ENCODE results near the gene ZKSCAN5. TPM values are rescaled to one million over a fixed set of nuclear protein-coding genes. Genes with fewer than 3 reads are reported as not detected.
"Not testable (repeated sequence)": the region's sequence is repeated elsewhere in the genome, so short reads cannot be mapped to it uniquely, and the experiment has no call there.

The ZKSCAN5 gene
- polyA plus RNA-seq, 1 donor (not counting 4 experiments of a cell fraction or from before 2014, with no cell fraction given) = 8.4 TPM

DNA sequence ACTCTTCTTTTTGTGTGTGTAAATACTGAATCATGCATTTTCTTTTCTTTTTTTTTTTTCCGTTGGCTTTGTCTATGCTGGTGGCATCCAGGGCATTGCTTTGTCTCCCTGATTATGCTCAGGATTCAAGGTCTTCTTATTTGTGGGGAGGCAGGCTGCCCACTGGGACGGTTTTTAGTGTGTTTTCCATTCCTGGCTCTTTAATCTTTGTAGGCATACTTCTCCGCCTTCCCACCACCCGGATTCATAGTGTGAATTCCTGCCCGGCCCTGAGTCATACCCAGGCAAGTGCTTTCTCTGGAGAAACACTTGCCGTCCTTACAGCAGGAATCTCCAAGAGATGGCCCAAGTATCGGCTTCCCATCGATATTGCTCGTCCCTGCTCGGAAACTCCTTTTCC lies 59.2 kb downstream of the ZKSCAN5 start:
- dilution Hi-C loops (cut with MboI; ENCODE audit: extremely low pct_ligation_motif_present, low sequenced_read_pairs) = no loop called here
- H2AFZ ChIP-seq (ENCODE audit: control insufficient read depth, low read length) = no peak overlapping the region

GRCh38 chr7:99568770-99569169 lies 64.3 kb downstream of the ZKSCAN5 start:
- DNase-seq (ENCODE audit: low read depth, low spot score) = not testable (repeated sequence)

More for the DNA sequence above, 59.2 kb downstream of the ZKSCAN5 start:
- no peak overlapping the region for H3K9ac ChIP-seq (ENCODE audit: control insufficient read depth, extremely low read depth, insufficient read depth, low read length)
- TF ChIP-seq EZH2 (IDR thresholded peaks at IDR 0.05; ENCODE audit: low read length) (no peak), CTCF (optimal IDR thresholded peaks at IDR 0.05 in 1 of 3, IDR thresholded peaks at IDR 0.05 in 1 of 3, conservative IDR thresholded peaks at IDR 0.05 in 1 of 3; ENCODE audit: extremely low read depth in 1 of 3, insufficient read depth in 2 of 3, low read length in 3 of 3) (no peak)
- H4K20me1 ChIP-seq (ENCODE audit: control insufficient read depth, extremely low read depth, insufficient read depth, low read length) = no peaks in the 10 kb centered on the region
- no peaks in the 10 kb centered on the region for H3K27me3 ChIP-seq (ENCODE audit: control insufficient read depth, extremely low read depth, insufficient read depth, low read length)
- H3K36me3 ChIP-seq (ENCODE audit: control insufficient read depth in 2 of 2, extremely low read depth in 1 of 2, insufficient read depth in 2 of 2, low read length in 2 of 2) = peaks cover 12 to 38% of the 10 kb centered on the region in 2 experiments
- H3K9me3 ChIP-seq (ENCODE audit: control insufficient read depth, low read depth, low read length) = no peaks in the 10 kb centered on the region
- H3K4me1 ChIP-seq (ENCODE audit: control insufficient read depth, extremely low read depth, insufficient read depth, low read length) = peaks cover 47% of the 10 kb centered on the region
- FAIRE-seq = no peak
- no peak for DNase-seq (ENCODE audit: low read depth, low spot score)
- H3K79me2 ChIP-seq (ENCODE audit: control insufficient read depth, insufficient read depth, low read length) = peaks cover 52% of the 10 kb centered on the region
- H3K27ac ChIP-seq (ENCODE audit: control insufficient read depth, insufficient read depth, low read length) = peak overlapping the region; percentile 83
- no peak overlapping the region for H3K4me3 ChIP-seq (ENCODE audit: control insufficient read depth in 2 of 3, extremely low read depth in 1 of 3, insufficient read depth in 2 of 3, low read depth in 1 of 3, low read length in 3 of 3)
- peaks cover 2% of the 10 kb centered on the region for H3K9me1 ChIP-seq (ENCODE audit: control insufficient read depth, extremely low read depth, insufficient read depth, low read length)
- peak overlapping the region; percentile 16 for H3K4me2 ChIP-seq (ENCODE audit: control insufficient read depth, extremely low read depth, insufficient read depth, low read depth, low read length)

GRCh38 chr7:99571768-99572167 lies 67.3 kb downstream of the ZKSCAN5 start:
- TF ChIP-seq CTCF (optimal IDR thresholded peaks at IDR 0.05 in 1 of 3, IDR thresholded peaks at IDR 0.05 in 1 of 3, conservative IDR thresholded peaks at IDR 0.05 in 1 of 3; ENCODE audit: extremely low read depth in 1 of 3, insufficient read depth in 2 of 3, low read length in 3 of 3) = no peak
- no peak for TF ChIP-seq EZH2 (IDR thresholded peaks at IDR 0.05; ENCODE audit: low read length)
- Histone ChIP-seq H3K9me1 (ENCODE audit: control insufficient read depth, extremely low read depth, insufficient read depth, low read length) (peaks cover 2% of the 10 kb centered on the region), H3K4me3 (ENCODE audit: control insufficient read depth in 2 of 3, extremely low read depth in 1 of 3, insufficient read depth in 2 of 3, low read depth in 1 of 3, low read length in 3 of 3) (no peak overlapping the region), H3K9ac (ENCODE audit: control insufficient read depth, extremely low read depth, insufficient read depth, low read length) (no peak overlapping the region), H3K4me2 (ENCODE audit: control insufficient read depth, extremely low read depth, insufficient read depth, low read depth, low read length) (no peak overlapping the region), H3K9me3 (ENCODE audit: control insufficient read depth, low read depth, low read length) (no peaks in the 10 kb centered on the region), H3K27ac (ENCODE audit: control insufficient read depth, insufficient read depth, low read length) (no peak overlapping the region), H3K79me2 (ENCODE audit: control insufficient read depth, insufficient read depth, low read length) (peaks cover 3% of the 10 kb centered on the region), H4K20me1 (ENCODE audit: control insufficient read depth, extremely low read depth, insufficient read depth, low read length) (no peaks in the 10 kb centered on the region), H3K27me3 (ENCODE audit: control insufficient read depth, extremely low read depth, insufficient read depth, low read length) (no peaks in the 10 kb centered on the region), H3K36me3 (ENCODE audit: control insufficient read depth in 2 of 2, extremely low read depth in 1 of 2, insufficient read depth in 2 of 2, low read length in 2 of 2) (peaks cover 0 to 20% of the 10 kb centered on the region in 2 experiments), H2AFZ (ENCODE audit: control insufficient read depth, low read length) (no peak overlapping the region), H3K4me1 (ENCODE audit: control insufficient read depth, extremely low read depth, insufficient read depth, low read length) (no peaks in the 10 kb centered on the region)
- DNase-seq (ENCODE audit: low read depth, low spot score) (no peak), FAIRE-seq (no peak)
- dilution Hi-C loops (cut with MboI; ENCODE audit: extremely low pct_ligation_motif_present, low sequenced_read_pairs) = no loop called here

More at GRCh38 chr7:99568770-99569169, 64.3 kb downstream of the ZKSCAN5 start:
- H3K4me1 ChIP-seq (ENCODE audit: control insufficient read depth, extremely low read depth, insufficient read depth, low read length); H3K4me3 ChIP-seq (ENCODE audit: control insufficient read depth in 2 of 3, extremely low read depth in 1 of 3, insufficient read depth in 2 of 3, low read depth in 1 of 3, low read length in 3 of 3); H3K9me3 ChIP-seq (ENCODE audit: control insufficient read depth, low read depth, low read length); H3K9me1 ChIP-seq (ENCODE audit: control insufficient read depth, extremely low read depth, insufficient read depth, low read length); FAIRE-seq; H4K20me1 ChIP-seq (ENCODE audit: control insufficient read depth, extremely low read depth, insufficient read depth, low read length); H3K27ac ChIP-seq (ENCODE audit: control insufficient read depth, insufficient read depth, low read length); dilution Hi-C loops (cut with MboI; ENCODE audit: extremely low pct_ligation_motif_present, low sequenced_read_pairs); H3K9ac ChIP-seq (ENCODE audit: control insufficient read depth, extremely low read depth, insufficient read depth, low read length); H3K4me2 ChIP-seq (ENCODE audit: control insufficient read depth, extremely low read depth, insufficient read depth, low read depth, low read length); H2AFZ ChIP-seq (ENCODE audit: control insufficient read depth, low read length); H3K27me3 ChIP-seq (ENCODE audit: control insufficient read depth, extremely low read depth, insufficient read depth, low read length): not testable (repeated sequence)
- peaks cover 15 to 24% of the 10 kb centered on the region in 2 experiments for H3K36me3 ChIP-seq (ENCODE audit: control insufficient read depth in 2 of 2, extremely low read depth in 1 of 2, insufficient read depth in 2 of 2, low read length in 2 of 2)
- H3K79me2 ChIP-seq (ENCODE audit: control insufficient read depth, insufficient read depth, low read length) = peaks cover 29% of the 10 kb centered on the region
